CD4-positive, alpha-beta T cell (primary cell): ENCODE data around the gene ADGRG6. TPM values are rescaled to one million over a fixed set of nuclear protein-coding genes. Genes with fewer than 3 reads are reported as not detected.

Experiments
- ATAC-seq: fragments of 200-7000 bp; cut with Tn5 transposase; one replicate; pipeline ENCODE4 v1.10.0; 2022; ENCODE audit warnings: mild to moderate bottlenecking; ENCODE audit not compliant: poor library complexity
- CTCF ChIA-PET: fragments of 350-600 bp; sonication (Branson Sonifier 250); formaldehyde crosslinking; loops from one replicate; lab custom pipeline; 2021; ENCODE audit warnings: antibody characterized with exemption, inconsistent platforms; lab: Charles Lee
- POLR2A ChIA-PET: fragments of 350-600 bp; sonication (Branson Sonifier 250); formaldehyde crosslinking; loops from one replicate; lab custom pipeline; 2021; ENCODE audit warnings: antibody characterized with exemption, inconsistent platforms; lab: Charles Lee
- DNase-seq, 14 experiments: peaks; one replicate each; pipeline ENCODE4 v3.0.0-alpha.2; 2013 to 2020; ENCODE audit warnings: mixed read lengths in 2 of 14
- H3K27ac ChIP-seq, 2 donors: one replicate each; pipeline versions ENCODE4 v1.5.1 to v1.7.0; 2013; ENCODE audit warnings: low read length in 2 of 2, low read depth in 1 of 2, mild to moderate bottlenecking in 1 of 2
- H3K27me3 ChIP-seq, 2 experiments: 1 replicate in 1 of 2; 2 replicates in 1 of 2; pipeline versions ENCODE4 v1.6.1 to v1.7.0; 2013; ENCODE audit warnings: low read length in 2 of 2, control low read depth in 1 of 2, mild to moderate bottlenecking in 1 of 2, moderate library complexity in 1 of 2; ENCODE audit not compliant: insufficient read depth in 2 of 2, control insufficient read depth in 1 of 2
- H3K36me3 ChIP-seq: one replicate; pipeline ENCODE4 v1.6.1; 2013; ENCODE audit warnings: low read length, control low read depth; ENCODE audit not compliant: insufficient read depth
- H3K4me1 ChIP-seq: one replicate; pipeline ENCODE4 v1.6.1; 2013; ENCODE audit warnings: low read length, control low read depth; ENCODE audit not compliant: insufficient read depth
- H3K4me3 ChIP-seq: one replicate; pipeline ENCODE4 v1.5.1; 2013; ENCODE audit warnings: mild to moderate bottlenecking, low read length, moderate library complexity
- H3K9me3 ChIP-seq, 2 experiments: 1 replicate in 1 of 2; 2 replicates in 1 of 2; pipeline versions ENCODE4 v1.6.1 to v1.7.0; 2013; ENCODE audit warnings: low read length in 2 of 2, mild to moderate bottlenecking in 2 of 2, control low read depth in 1 of 2, moderate library complexity in 1 of 2; ENCODE audit not compliant: control insufficient read depth in 1 of 2, insufficient read depth in 1 of 2
- H3K27ac Mint-ChIP-seq: one replicate; pipeline ENCODE4 v1.8.0; 2020; ENCODE audit warnings: mixed read lengths
- H3K27me3 Mint-ChIP-seq: one replicate; pipeline ENCODE4 v1.8.0; 2021; ENCODE audit warnings: mixed read lengths
- H3K36me3 Mint-ChIP-seq: one replicate; pipeline ENCODE4 v1.8.0; 2021; ENCODE audit warnings: low read depth, mixed read lengths
- H3K4me1 Mint-ChIP-seq: one replicate; pipeline ENCODE4 v1.8.0; 2021; ENCODE audit warnings: low read depth, mixed read lengths
- H3K4me3 Mint-ChIP-seq: one replicate; pipeline ENCODE4 v1.8.0; 2020; ENCODE audit warnings: mild to moderate bottlenecking, mixed read lengths
- H3K9me3 Mint-ChIP-seq: one replicate; pipeline ENCODE4 v1.8.0; 2020; ENCODE audit warnings: mixed read lengths
- CTCF ChIP-seq: fragments of 200-600 bp; IDR thresholded peaks from one replicate; pipeline ENCODE4 v1.8.0; 2022; ENCODE audit warnings: antibody characterized with exemption, mild to moderate bottlenecking
- intact Hi-C, 2 experiments: fragments of 100-400 bp; cut with DNase I in 1 of 2; cut with micrococcal nuclease in 1 of 2; formaldehyde crosslinking; loops; one replicate each; pipeline versions ENCODE4 v1.15.1 to v1.9.0; 2023 to 2025; cut with DNase I, micrococcal nuclease
- total RNA-seq, 174 experiments: library from RNA in 2 of 174; stranded (reverse) in 2 of 174; gene quantifications; one replicate each; pipeline ENCODE4 v1.2.3 and lab custom pipeline; 2021 to 2026

ADGRG6 gene
- total RNA-seq, 2 experiments from 2014 or later: 0.31 to 0.63 TPM

GRCh38 chr6:142258305-142258704 lies 43.5 kb upstream of the ADGRG6 start:
- ChIA-PET CTCF (no interaction called here), POLR2A (no interaction called here)
- Histone ChIP-seq H3K4me1 (no peaks in the 10 kb centered on the region), H3K4me3 (no peak overlapping the region), H3K27ac (no peak overlapping the region), H3K36me3 (no peaks in the 10 kb centered on the region), H3K9me3 (no peaks in the 10 kb centered on the region), H3K27me3 (no peaks in the 10 kb centered on the region)
- H3K9me3 Mint-ChIP-seq: no peaks in the 10 kb centered on the region
- peaks cover 6% of the 10 kb centered on the region for H3K27me3 Mint-ChIP-seq
- intact Hi-C loops: no loop called here
- H3K4me3 Mint-ChIP-seq: no peak overlapping the region
- no peaks in the 10 kb centered on the region for H3K4me1 Mint-ChIP-seq
- TF ChIP-seq CTCF: no peak
- ATAC-seq (no peak), DNase-seq (no peak)
- H3K36me3 Mint-ChIP-seq: no peaks in the 10 kb centered on the region
- no peak overlapping the region for H3K27ac Mint-ChIP-seq

GRCh38 chr6:142258757-142259156 lies 43.0 kb upstream of the ADGRG6 start:
- CTCF ChIA-PET: no interaction called here
- H3K27ac Mint-ChIP-seq: no peak overlapping the region

GRCh38 chr6:142260748-142261147 lies 41.1 kb upstream of the ADGRG6 start:
- H3K4me1 Mint-ChIP-seq: no peaks in the 10 kb centered on the region
- no peak overlapping the region for H3K27ac Mint-ChIP-seq
- ChIA-PET CTCF (interaction anchor here (0.6 kb wide), 1 partner anchor 113 kb away, joined by 3 read pairs; no protein-coding TSS in a partner anchor), POLR2A (no interaction called here)
- intact Hi-C loops: no loop called here
- DNase-seq (no peak), ATAC-seq (no peak)
- H3K4me3 Mint-ChIP-seq: no peak overlapping the region
- H3K9me3 Mint-ChIP-seq: no peaks in the 10 kb centered on the region
- Histone ChIP-seq H3K27me3 (no peaks in the 10 kb centered on the region), H3K36me3 (no peaks in the 10 kb centered on the region), H3K9me3 (no peaks in the 10 kb centered on the region), H3K4me3 (no peak overlapping the region), H3K27ac (no peak overlapping the region), H3K4me1 (no peaks in the 10 kb centered on the region)
- peaks cover 6% of the 10 kb centered on the region for H3K27me3 Mint-ChIP-seq
- no peak for TF ChIP-seq CTCF
- H3K36me3 Mint-ChIP-seq: no peaks in the 10 kb centered on the region

More at GRCh38 chr6:142258757-142259156, 43.0 kb upstream of the ADGRG6 start:
- Mint-ChIP-seq H3K36me3 (no peaks in the 10 kb centered on the region), H3K4me1 (no peaks in the 10 kb centered on the region), H3K9me3 (no peaks in the 10 kb centered on the region), H3K4me3 (no peak overlapping the region), H3K27me3 (peaks cover 6% of the 10 kb centered on the region)
- no peak for TF ChIP-seq CTCF
- DNase-seq: no peak
- H3K4me3 ChIP-seq: no peak overlapping the region
- ATAC-seq: no peak
- H3K36me3 ChIP-seq: no peaks in the 10 kb centered on the region
- intact Hi-C loops: no loop called here
- no peaks in the 10 kb centered on the region for H3K4me1 ChIP-seq
- H3K27ac ChIP-seq: no peak overlapping the region
- POLR2A ChIA-PET: no interaction called here
- no peaks in the 10 kb centered on the region for H3K9me3 ChIP-seq
- no peaks in the 10 kb centered on the region for H3K27me3 ChIP-seq
